Astrocyte (in vitro differentiated cells and primary cell): ENCODE data around the gene LRRTM4. TPM values are rescaled to one million over a fixed set of nuclear protein-coding genes. Genes with fewer than 3 reads are reported as not detected.

Source experiments
- DNase-seq: peaks from one replicate; pipeline ENCODE4 v3.0.0-alpha.2; 2010; ENCODE audit warnings: low read depth
- FAIRE-seq: peaks from 2 replicates; lab custom pipeline; 2011; peaks lifted over from hg19 to GRCh38; lab: Jason Lieb, UNC
- H2AFZ ChIP-seq: 2 replicates; pipeline ENCODE4 v1.6.0; 2012; ENCODE audit warnings: low read depth, low read length, inconsistent platforms
- H3K27ac ChIP-seq: 2 replicates; pipeline ENCODE4 v1.5.1; 2011; ENCODE audit warnings: low read depth, low read length, inconsistent platforms
- H3K27me3 ChIP-seq: 2 replicates; pipeline ENCODE4 v1.6.0; 2011; ENCODE audit warnings: low read length, inconsistent platforms; ENCODE audit not compliant: insufficient read depth
- H3K36me3 ChIP-seq: 2 replicates; pipeline ENCODE4 v1.5.1; 2011; ENCODE audit warnings: low read length, inconsistent platforms; ENCODE audit not compliant: insufficient read depth
- H3K4me1 ChIP-seq: 2 replicates; pipeline ENCODE4 v1.5.1; 2011; ENCODE audit warnings: low read length, inconsistent platforms; ENCODE audit not compliant: insufficient read depth
- H3K4me2 ChIP-seq: 2 replicates; pipeline ENCODE4 v1.6.0; 2012; ENCODE audit warnings: low read length, inconsistent platforms
- H3K4me3 ChIP-seq: 2 replicates; pipeline ENCODE4 v1.5.1; 2011; ENCODE audit warnings: low read depth, mild to moderate bottlenecking, low read length, inconsistent platforms; ENCODE audit not compliant: insufficient read depth
- H3K79me2 ChIP-seq: 2 replicates; pipeline ENCODE4 v1.6.0; 2012; ENCODE audit warnings: mild to moderate bottlenecking, low read length, inconsistent platforms; ENCODE audit not compliant: insufficient read depth
- H3K9ac ChIP-seq: 2 replicates; pipeline ENCODE4 v1.6.0; 2012; ENCODE audit warnings: mild to moderate bottlenecking, low read length, inconsistent platforms
- H3K9me3 ChIP-seq: 2 replicates; pipeline ENCODE4 v1.5.1; 2012; ENCODE audit warnings: low read depth, mild to moderate bottlenecking, low read length, inconsistent platforms; ENCODE audit not compliant: insufficient read depth
- H4K20me1 ChIP-seq: 2 replicates; pipeline ENCODE4 v1.6.0; 2012; ENCODE audit warnings: low read length, inconsistent platforms; ENCODE audit not compliant: insufficient read depth
- H3K27ac Mint-ChIP-seq: one replicate; pipeline ENCODE4 v1.8.0; 2021; ENCODE audit warnings: mild to moderate bottlenecking, mixed read lengths; ENCODE audit not compliant: unreplicated experiment
- H3K27me3 Mint-ChIP-seq: one replicate; pipeline ENCODE4 v1.8.0; 2021; ENCODE audit warnings: low read depth, mixed read lengths; ENCODE audit not compliant: unreplicated experiment
- H3K36me3 Mint-ChIP-seq: one replicate; pipeline ENCODE4 v1.8.0; 2021; ENCODE audit warnings: low read depth, mixed read lengths; ENCODE audit not compliant: unreplicated experiment
- H3K4me1 Mint-ChIP-seq: one replicate; pipeline ENCODE4 v1.8.0; 2021; ENCODE audit warnings: low read depth, mixed read lengths; ENCODE audit not compliant: unreplicated experiment
- H3K4me3 Mint-ChIP-seq: one replicate; pipeline ENCODE4 v1.8.0; 2021; ENCODE audit warnings: mild to moderate bottlenecking, moderate library complexity, mixed read lengths; ENCODE audit not compliant: unreplicated experiment
- H3K9me3 Mint-ChIP-seq: one replicate; pipeline ENCODE4 v1.8.0; 2021; ENCODE audit warnings: mild to moderate bottlenecking, mixed read lengths; ENCODE audit not compliant: unreplicated experiment
- EZH2 ChIP-seq: IDR thresholded peaks from 2 replicates; pipeline ENCODE4 v1.6.1; 2012; ENCODE audit warnings: mild to moderate bottlenecking, low read length, inconsistent platforms; ENCODE audit not compliant: insufficient read depth
- total RNA-seq: library from RNA; stranded (reverse); gene quantifications from 2 replicates; pipeline ENCODE4 v1.2.1, GENCODE V29; 2021
- TF ChIP-seq, protein P1 (sequence below): IDR thresholded peaks from 2 replicates; pipeline ENCODE4 v1.5.1; 2011; ENCODE audit warnings: low read depth, mild to moderate bottlenecking, inconsistent platforms, low read length, moderate library complexity; ENCODE audit not compliant: insufficient read depth

The LRRTM4 gene
- total RNA-seq, 1 donor from 2014 or later, result 0.59 TPM

DNA sequence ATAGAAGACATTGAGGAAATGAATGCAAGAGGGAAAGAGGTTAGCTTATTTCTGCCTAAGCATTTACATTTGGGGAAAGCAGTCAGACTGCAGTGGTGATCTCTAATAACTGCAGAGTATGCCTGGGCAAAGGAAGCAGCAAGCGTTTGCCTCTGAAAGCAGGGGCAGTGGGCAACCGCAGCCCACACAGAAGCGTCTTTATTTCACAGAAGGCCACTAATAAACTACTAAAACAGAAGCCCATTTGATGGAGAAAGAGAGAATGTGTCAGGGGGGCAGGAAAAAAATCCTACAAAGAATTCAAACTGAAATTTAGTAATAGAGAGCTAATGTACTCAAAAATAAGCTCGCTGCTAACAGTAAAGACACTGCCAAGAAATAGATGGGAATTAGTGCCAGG lies 53.1 kb downstream of the LRRTM4 start:
- Histone ChIP-seq H3K9ac (no peak overlapping the region), H3K27ac (no peak overlapping the region), H3K36me3 (no peaks in the 10 kb centered on the region), H3K4me2 (no peak overlapping the region), H3K9me3 (no peaks in the 10 kb centered on the region), H3K4me3 (no peak overlapping the region), H3K79me2 (no peaks in the 10 kb centered on the region), H4K20me1 (no peaks in the 10 kb centered on the region), H3K27me3 (no peaks in the 10 kb centered on the region), H3K4me1 (no peaks in the 10 kb centered on the region), H2AFZ (no peak overlapping the region)
- H3K27ac Mint-ChIP-seq, result no peak overlapping the region
- no peaks in the 10 kb centered on the region for H3K4me1 Mint-ChIP-seq
- no peaks in the 10 kb centered on the region for H3K27me3 Mint-ChIP-seq
- H3K9me3 Mint-ChIP-seq, result no peaks in the 10 kb centered on the region
- no peak for FAIRE-seq
- TF ChIP-seq EZH2, result no peak
- TF ChIP-seq, protein P1, sequence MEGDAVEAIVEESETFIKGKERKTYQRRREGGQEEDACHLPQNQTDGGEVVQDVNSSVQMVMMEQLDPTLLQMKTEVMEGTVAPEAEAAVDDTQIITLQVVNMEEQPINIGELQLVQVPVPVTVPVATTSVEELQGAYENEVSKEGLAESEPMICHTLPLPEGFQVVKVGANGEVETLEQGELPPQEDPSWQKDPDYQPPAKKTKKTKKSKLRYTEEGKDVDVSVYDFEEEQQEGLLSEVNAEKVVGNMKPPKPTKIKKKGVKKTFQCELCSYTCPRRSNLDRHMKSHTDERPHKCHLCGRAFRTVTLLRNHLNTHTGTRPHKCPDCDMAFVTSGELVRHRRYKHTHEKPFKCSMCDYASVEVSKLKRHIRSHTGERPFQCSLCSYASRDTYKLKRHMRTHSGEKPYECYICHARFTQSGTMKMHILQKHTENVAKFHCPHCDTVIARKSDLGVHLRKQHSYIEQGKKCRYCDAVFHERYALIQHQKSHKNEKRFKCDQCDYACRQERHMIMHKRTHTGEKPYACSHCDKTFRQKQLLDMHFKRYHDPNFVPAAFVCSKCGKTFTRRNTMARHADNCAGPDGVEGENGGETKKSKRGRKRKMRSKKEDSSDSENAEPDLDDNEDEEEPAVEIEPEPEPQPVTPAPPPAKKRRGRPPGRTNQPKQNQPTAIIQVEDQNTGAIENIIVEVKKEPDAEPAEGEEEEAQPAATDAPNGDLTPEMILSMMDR, result no peak
- no peak for DNase-seq
- no peak overlapping the region for H3K4me3 Mint-ChIP-seq
- H3K36me3 Mint-ChIP-seq, result no peaks in the 10 kb centered on the region

DNA sequence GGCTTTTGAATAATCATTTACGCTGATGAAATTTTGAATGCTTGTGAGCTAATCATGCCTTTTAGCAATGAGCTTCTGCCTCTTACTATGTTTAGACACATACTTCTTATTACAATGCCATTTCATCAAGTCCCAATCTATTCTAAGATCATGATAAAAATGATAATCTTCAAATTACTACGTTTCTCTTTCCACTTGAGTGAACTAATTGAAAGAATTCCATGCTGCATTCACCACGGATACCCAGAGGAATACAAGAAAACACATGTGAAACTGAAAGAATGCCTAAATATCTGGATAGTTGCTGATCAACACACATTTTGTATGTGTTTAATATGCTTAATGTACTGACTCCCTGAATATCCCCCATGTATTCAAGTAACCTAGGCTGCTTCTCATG lies 62.3 kb downstream of the LRRTM4 start:
- DNase-seq, result no peak
- Mint-ChIP-seq H3K4me1 (peaks cover 4% of the 10 kb centered on the region), H3K9me3 (no peaks in the 10 kb centered on the region), H3K27ac (no peak overlapping the region), H3K27me3 (no peaks in the 10 kb centered on the region), H3K36me3 (no peaks in the 10 kb centered on the region), H3K4me3 (no peak overlapping the region)
- no peak overlapping the region for H3K9ac ChIP-seq
- H3K27ac ChIP-seq, result no peak overlapping the region
- no peaks in the 10 kb centered on the region for H3K27me3 ChIP-seq
- H3K36me3 ChIP-seq, result no peaks in the 10 kb centered on the region
- H3K4me2 ChIP-seq, result no peak overlapping the region
- H3K79me2 ChIP-seq, result no peaks in the 10 kb centered on the region
- no peak overlapping the region for H3K4me3 ChIP-seq
- no peaks in the 10 kb centered on the region for H3K9me3 ChIP-seq
- no peak for FAIRE-seq
- TF ChIP-seq, protein P1, result no peak
- no peak for TF ChIP-seq EZH2
- H3K4me1 ChIP-seq, result no peaks in the 10 kb centered on the region
- no peaks in the 10 kb centered on the region for H4K20me1 ChIP-seq
- H2AFZ ChIP-seq, result no peak overlapping the region

DNA sequence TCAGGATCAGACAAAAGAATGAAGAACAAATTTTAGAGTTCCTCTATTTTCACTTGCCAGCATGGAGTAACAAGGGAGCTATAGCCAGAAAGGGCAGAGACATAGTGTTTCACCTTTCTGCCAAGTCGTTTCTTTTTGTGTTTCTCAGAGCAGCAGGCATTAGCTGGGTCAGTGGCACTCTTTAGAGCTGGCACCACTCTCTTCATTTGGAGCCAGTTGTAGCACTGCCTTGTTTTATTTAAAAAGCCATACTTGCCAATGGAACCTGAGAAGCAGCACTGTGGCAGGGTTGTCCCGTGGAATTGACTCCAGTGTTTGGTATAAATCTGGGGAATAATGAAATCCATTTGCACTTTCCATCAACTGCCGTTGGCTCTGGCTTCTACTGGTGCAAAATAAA lies 64.0 kb downstream of the LRRTM4 start:
- TF ChIP-seq EZH2, result no peak
- TF ChIP-seq, protein P1, result no peak
- Histone ChIP-seq H4K20me1 (no peaks in the 10 kb centered on the region), H3K27me3 (no peaks in the 10 kb centered on the region), H3K27ac (no peak overlapping the region), H3K4me2 (no peak overlapping the region), H3K9me3 (no peaks in the 10 kb centered on the region), H3K4me1 (no peaks in the 10 kb centered on the region), H3K4me3 (no peak overlapping the region), H2AFZ (no peak overlapping the region), H3K36me3 (no peaks in the 10 kb centered on the region), H3K79me2 (no peaks in the 10 kb centered on the region), H3K9ac (no peak overlapping the region)
- FAIRE-seq, result no peak
- no peak for DNase-seq
- H3K4me1 Mint-ChIP-seq, result peaks cover 4% of the 10 kb centered on the region
- H3K27me3 Mint-ChIP-seq, result no peaks in the 10 kb centered on the region
- H3K9me3 Mint-ChIP-seq, result no peaks in the 10 kb centered on the region
- H3K4me3 Mint-ChIP-seq, result no peak overlapping the region
- H3K27ac Mint-ChIP-seq, result no peak overlapping the region
- no peaks in the 10 kb centered on the region for H3K36me3 Mint-ChIP-seq
